Glomerular visceral epithelial cell (primary cell): ENCODE results near the gene RNF157.
"Not testable (repeated sequence)": the region's sequence is repeated elsewhere in the genome, so short reads cannot be mapped to it uniquely, and the experiment has no call there.

Source experiments
- DNase-seq: peaks from one replicate; pipeline ENCODE4 v3.0.0-alpha.2; 2016; ENCODE audit errors: extremely low spot score

The RNF157 gene

DNA sequence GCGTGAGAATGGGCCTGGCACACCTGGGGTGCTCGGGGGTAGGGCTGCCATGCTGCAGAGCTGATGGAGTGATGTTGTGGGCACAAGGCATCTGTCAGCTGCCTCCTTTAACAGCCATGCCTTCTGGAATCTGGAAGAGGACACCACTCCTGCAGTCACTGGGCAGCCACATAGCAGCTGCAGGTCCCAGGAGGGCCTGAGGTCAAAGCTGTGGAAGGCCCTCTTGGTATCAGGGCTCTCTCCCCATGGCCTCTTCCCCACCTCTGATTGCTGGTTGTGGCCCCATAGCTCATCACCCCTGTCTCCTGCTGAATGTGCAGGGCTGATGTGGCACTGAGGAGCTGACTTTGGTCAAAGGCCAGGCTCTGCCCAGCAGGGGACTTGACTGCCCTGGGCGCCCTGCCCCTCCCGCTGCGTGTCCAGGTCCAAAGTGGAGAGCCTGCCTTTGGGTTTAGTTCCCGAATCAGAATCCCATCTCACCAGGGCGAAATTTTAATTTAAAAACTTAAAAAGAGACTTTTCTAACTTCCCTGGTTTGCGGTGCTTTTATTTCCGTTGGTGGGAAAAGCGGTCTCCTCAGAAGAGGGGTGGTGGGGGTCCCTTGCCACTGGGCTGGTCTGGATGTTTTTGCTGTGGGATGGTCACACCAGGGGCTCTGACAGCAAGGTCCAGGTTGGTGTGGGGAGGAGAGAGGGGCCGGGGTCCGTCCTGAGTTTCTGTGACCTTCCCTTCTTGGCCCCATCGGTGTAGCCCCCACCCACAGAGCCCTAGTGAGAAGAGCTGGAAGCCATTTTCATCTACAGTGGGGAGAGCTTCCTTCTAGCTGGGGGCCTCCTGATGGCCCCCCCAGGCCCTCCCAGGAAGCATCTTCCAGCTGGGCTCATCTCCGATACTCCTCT, 30.7 kb upstream of the RNF157 start:
- DNase-seq, result no peak

DNA sequence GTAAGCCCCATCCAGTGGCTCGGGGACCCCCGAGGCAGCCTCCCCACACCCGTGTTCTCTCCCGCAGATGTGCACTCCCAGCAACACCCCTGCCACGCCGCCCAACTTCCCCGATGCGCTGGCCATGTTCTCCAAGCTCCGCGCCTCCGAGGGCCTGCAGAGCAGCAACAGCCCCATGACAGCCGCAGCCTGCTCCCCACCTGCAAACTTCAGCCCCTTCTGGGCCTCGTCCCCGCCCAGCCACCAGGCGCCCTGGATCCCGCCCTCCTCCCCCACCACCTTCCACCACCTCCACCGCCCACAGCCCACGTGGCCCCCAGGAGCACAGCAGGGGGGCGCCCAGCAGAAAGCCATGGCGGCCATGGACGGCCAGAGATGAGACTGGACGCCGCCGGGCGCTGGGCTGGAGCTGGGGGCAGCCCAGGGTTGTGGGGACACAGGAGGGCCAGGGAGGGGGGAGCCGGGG, 29.9 kb upstream of the RNF157 start:
- no peak for DNase-seq

DNA sequence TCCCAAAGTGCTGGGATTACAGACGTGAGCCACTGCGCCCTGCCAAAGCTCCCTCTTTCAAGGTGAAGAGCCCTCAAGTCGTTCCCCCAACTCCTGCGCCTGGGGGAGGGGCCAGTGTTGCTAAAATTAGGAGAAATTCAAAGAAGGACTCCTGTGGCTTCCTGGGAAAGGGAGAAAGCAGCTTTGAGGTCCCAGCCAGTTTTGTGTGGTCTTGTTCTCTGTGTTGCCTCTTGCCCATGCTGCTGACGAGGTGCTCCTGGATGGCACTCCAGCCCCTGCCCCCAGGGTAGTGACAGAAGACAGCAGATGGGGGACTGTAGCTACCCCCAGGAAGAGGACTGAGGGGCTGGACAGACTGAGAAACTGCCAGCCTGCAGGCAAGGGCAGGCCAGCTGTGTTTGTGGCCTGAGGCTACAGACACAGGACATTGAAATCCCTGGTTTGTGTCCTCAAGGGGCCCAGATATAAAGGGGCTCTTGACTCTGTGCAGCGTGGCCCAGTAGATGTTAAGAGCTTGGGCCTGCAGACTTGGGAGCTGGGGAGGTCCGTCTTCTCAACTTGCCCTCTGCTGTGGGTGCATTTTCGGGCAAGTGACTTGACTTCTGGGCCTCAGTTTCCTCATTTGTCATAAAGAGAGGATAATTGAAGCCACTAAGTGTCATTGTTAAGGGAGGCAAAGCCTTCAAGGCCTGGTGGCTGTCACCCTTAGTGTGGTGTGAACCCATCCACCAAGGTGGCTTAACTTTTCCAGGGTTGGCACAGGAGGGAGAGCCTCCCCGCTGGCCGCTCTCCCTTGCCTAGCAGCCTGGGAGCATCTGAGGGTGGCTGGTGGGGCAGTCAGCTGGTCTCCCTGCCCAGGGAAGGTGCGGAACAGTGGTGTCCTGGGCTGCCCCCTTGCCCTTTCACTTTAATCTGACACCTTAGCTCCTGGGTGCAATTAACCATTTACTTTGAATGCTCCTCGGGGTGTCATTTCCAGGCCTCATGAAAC, 29.0 kb upstream of the RNF157 start:
- DNase-seq, result no peak

DNA sequence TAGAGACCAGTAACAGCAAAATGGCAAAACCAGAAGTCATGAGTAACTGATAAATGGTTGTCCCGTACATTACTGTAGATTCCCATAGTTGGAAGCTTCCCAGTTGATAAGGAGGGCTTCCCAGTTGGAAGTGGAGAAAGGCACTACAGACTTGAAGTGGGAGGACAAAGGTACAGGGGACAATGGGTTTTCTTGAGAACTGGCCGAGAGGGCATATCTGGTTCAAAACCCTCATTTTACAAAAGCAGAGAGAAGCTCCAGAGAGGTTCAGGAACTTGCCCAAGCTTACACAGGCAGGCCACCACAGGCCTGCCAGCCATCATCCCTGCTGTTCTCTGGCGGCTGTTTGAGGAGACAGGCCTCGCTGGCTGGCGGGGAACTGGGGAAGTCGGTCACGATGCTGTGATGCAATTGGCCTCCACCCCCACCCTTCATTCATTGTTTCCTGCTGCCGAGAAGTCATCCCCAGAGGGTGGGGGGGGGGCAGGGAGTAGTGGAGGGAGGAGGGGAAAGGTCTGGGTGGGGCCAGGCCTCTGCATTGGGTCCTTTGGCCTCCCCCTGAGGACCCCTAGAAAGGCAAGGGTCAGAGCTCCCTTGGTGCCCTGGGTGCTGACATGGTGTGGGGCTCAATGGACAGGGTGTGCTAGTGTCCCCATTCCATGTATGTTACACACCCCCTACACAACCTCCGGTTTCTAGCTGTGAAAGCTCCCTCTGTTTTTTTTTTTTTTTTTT, 27.9 kb upstream of the RNF157 start:
- no peak for DNase-seq

DNA sequence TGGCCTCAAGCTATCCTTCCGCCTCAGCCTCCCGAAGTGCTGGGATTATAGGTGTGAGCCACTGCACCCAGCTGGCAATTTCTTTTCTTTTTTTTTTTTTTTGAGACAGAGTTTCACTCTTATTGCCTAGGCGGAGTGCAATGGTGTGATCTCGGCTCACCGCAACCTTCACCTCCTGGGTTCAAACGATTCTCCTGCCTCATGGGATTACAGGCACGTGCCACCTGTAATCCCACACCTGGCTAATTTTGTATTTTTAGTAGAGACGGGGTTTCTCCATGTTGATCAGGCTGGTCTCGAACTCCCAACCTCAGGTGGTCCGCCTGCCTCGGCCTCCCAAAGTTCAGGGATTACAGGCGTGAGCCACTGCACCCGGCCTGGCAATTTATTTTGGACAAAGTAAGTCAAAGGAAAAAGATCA, 27.3 kb upstream of the RNF157 start:
- DNase-seq, result not testable (repeated sequence)

DNA sequence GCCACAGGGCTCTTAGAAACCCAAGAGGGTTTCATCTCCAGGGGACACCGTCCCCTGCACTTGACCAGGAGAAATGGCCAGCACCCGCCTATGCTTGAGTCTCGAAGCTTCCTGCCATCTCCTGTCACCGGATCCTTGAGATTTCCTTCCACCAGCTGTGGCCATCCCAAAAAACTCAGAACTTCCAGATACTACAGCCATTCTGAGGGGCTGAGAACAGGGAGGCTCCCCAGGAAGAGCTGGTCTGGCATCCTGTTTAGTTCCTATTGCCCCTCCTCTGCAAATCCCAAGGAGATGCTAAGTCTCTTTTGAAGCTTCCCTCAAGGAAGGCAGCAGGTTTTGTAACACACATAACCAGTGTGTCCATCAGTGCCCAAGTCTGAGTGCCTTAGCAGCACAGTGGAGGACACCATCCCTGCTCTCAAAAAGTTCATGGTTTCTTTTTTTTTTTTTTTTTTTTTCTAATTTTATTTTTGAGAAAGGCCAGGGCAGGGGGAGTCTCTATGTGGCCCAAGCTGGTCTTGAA, 26.8 kb upstream of the RNF157 start:
- DNase-seq, result no peak

DNA sequence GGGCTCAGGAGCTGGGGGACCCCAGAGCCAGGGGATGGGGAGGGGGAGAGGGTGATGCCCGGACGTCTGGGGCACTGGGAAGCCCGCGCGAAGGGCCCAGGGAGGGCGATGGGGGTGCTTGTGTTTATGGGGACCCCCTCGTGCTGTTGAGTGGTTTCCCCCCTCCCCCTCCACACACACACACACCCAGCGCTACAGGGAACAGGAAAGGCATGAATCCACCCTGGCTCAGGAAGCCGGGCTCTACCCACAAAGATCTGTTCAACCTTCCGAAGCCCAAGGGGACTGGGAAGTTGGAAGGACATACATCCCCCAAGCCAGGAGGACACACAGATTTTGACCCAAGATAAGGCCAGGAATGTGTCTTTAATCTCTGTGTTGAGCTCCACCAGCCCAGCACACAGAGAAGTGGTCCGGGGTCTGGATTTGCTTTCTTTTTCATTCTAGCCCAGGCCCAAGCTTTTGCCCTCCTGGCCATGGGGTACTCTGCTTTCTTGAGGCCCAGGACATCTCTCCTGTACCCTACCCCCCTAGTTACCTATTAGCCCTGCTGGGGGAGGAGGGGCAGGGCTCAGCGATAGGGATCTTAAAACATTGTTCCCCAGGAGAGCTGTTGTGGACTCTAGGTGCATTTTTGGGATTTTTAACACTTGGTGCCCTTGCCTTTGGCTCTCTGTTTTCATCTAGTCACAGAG, 26.1 kb upstream of the RNF157 start:
- DNase-seq, result no peak

DNA sequence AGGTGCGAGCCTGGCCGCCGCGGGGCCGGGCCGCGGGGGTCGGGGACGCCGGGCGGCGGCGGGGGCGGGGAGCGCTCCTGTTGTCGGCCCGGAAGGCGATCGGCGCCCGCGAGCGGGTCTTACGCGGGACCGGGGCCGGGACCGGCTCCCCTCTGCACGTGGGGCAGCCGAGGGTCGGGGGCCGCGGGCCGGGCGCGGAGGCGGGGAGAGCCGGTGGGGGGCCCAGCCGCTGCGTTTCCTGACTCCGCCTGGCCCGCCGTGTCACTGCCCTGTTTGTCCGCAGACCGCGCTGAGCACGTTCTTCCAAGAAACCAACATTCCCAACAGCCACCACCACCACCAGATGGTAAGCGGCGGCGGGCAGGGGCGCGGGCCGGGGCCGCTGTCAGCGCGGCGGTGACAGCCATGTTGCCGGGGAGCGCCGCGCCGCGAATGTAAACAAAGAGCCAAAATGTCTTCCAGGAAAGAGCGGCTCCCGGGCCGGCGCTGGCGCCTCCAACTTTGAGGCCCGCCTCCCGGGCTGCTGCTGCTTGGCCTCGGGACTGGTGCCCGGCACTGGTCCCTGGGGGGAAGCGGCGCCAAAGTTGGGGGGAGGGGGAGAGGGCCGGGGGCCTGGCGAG, 25.4 kb upstream of the RNF157 start:
- DNase-seq, result peak; percentile 42

DNA sequence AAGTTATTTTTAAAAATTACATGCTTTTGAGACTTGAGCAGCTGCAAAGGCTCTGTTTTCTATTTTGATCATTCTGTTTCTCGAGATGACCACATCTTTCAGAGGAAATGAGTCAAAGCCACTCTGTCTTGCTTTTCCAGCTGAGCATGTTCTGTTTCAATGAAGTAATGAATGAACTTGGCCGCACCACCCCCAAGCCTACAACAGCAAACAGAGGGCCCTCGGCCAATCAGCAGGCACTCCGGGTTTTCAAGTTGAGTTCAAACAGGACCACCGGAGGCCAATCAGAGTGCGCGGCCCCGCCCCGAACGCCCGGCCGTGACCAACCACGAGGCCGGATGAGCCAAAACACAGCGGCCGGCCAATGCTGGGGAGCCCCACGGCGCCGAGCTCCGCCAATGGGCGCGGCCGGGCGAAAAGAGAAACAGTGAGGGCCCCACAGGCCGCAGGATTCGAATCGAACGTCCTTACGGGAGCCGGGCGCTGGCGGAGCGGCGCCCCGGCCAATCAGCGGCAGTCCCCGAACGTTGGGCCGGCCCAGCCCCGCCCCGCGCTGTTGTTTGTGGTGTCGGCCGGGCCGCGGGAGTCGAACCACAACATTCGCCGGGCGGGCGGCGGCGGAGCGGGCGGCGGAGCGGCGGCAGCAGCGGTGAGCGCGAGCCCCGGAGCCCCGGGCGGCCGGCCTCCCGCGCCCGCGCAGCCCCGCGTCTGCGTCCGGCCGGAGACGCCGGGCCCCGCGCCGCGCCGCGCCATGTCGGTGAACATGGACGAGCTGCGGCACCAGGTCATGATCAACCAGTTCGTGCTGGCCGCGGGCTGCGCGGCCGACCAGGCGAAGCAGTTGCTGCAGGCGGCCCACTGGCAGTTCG, 24.7 kb upstream of the RNF157 start, which contains the start of gene UBALD2:
TSS of gene UBALD2 (plus strand) at position 594 of the 869 bp plus-strand sequence. CDS start at position 752, 158 bp downstream.
- DNase-seq, result peak; percentile 100

DNA sequence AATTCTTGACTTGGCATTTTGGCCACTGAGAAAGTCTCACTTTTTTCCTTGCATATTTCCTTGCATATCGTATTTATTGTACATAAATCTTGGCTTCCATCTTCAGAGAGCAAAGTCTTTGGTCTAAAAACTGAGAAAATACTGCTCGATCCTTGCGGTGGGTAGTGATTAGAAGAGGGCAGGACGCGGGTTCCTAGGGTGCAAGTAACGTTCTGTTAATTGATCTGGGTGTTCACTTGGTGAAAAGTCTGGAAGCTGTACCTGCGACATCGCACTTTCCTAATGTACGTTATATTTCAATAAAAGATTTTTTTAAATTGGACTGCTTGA, 24.1 kb upstream of the RNF157 start:
- DNase-seq, result no peak

DNA sequence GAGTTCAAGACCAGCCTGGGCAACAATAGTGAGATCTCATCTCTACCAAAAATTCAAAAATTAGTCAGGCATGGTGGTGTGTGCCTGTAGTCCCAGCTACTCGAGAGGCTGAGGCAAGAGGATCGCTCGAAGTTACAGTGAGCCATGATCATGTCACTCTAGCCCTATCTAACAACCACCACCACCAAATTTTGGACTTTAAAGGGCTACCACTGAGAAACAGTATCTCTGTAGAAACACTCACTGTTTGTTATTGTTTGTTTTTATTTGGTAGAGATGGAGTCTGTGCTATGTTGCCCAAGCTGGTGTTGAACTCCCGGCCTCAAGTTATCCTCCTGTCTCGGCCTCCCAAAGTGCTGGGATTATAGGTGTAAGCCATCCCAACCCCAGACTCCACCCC, 23.6 kb upstream of the RNF157 start:
- DNase-seq, result no peak

DNA sequence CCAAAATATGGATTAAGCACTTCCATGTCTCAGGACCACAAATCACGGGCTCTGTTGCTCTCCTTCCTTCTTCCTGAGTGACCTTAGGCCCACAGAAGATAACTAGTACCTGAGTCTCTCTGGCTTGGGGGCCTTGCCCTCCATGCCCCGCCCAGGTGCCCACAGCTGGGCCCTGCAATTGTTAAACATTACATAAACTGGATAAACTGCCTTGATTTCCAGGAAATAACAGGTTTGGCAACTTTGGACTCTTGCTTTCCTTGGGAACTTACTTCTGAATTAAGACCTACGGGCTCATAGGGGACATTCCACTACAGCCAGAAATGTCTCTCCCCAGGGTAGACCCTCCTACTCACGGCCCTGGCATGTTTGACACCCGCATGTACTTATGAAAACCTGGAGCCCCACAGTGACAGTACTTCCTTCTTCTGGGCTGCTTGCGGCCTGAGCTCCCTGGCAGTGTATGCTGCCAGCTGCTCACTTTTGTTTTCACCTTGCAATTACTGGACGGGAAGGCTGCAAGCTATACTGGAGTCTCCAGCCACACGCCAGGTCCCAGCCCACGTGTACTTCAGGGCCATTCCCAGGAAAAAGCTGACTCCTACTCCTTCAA, 22.5 kb upstream of the RNF157 start:
- DNase-seq, result peak; percentile 54

DNA sequence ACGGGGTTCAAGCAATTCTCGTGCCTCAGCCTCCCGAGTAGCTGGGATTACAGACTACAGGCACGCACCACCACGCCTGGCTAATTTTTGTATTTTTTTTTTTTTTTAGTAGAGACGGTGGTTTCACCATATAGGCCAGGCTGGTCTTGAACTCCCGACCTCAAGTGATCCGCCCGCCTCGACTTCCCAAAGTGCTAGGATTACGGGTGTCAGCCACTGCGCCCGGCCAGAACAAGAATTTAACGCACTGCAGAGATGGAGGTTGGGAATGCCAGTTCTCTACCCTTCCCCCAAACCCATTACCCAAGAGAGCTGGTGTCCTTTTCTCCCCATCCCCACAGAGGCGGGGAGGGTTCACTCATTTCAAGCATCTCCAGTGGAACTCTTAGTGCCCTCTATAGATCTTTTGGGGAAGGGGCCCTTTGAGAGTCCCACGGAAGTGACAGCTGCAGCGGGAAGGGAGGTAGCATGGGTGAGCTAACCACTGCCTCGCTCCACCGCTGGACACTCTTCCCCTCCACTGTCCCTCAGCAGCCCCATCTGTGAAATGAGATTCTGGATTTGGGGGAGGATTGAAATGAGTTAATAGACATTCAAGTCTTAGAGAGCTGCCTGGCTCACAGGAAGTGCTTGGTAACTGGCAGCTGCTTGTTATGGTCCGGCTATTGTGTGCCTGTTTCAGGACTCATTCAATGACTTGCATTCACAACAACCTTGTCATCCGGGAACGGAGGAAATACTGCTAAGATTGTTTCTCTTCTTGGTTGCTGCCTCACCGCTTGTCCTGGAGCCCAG, 21.3 kb upstream of the RNF157 start:
- DNase-seq, result no peak

DNA sequence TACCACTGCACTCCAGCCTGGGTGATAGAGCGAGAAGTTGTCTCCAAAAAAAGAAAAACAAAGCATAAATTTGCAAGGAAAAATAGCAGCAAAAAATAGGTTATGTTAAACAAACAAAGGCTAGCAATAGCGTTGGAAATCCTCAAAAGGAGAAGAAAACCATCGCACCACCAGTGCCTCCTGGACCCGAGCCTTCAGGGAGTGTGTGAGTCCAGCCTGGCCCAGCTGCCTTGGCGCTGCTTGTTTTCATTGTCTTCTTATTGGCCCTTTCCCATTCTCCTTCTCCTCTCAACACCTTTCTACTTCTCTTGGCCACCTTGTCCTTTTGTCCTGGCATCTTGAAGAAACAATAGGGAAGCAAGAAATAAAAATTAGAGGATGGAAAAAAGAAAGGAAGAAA, 20.4 kb upstream of the RNF157 start:
- no peak for DNase-seq

DNA sequence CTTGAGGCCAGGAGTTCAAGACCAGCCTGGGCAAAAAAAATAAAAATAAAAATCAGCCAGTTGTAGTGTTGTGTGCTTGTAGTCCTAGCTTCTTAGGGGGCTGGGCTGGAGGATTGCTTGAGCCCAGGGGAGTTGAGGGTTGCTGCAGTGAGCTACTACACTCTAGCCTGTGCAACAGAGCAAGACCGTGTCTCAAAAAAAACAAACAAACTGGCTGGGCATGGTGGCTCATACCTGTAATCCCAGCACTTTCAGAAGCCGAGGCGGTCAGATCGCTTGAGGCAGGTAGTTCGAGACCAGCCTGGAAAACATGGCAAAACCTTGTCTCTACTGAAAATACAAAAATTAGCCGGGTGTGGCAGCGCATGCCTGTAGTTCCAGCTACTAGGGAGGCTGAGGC, 19.9 kb upstream of the RNF157 start:
- DNase-seq, result no peak

DNA sequence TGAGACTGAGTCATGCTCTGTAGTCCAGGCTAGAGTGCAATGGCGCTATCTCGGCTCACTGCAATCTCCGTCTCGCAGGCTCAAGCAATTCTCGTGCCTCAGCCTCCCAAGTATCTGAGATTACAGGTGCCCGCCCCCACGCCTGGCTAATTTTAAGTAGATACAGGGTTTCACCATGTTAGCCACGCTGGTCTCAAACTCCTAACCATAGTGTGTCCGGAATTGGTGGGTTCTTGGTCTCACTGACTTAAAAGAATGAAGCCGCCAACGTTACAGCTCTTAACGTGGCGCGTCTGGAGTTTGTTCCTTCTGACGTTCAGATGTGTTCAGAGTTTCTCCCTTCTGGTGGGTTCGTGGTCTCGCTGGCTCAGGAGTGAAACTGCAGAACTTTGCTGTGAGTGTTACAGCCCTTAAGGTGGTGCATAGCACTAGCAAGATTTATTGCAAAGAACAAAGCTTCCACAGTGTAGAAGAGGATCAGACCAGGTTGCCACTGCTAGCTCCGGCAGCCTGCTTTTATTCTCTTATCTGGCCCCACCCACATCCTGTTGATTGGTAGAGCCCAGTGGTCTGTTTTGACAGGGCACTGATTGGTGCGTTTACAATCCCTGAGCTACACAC, 16.2 kb upstream of the RNF157 start:
- not testable (repeated sequence) for DNase-seq

DNA sequence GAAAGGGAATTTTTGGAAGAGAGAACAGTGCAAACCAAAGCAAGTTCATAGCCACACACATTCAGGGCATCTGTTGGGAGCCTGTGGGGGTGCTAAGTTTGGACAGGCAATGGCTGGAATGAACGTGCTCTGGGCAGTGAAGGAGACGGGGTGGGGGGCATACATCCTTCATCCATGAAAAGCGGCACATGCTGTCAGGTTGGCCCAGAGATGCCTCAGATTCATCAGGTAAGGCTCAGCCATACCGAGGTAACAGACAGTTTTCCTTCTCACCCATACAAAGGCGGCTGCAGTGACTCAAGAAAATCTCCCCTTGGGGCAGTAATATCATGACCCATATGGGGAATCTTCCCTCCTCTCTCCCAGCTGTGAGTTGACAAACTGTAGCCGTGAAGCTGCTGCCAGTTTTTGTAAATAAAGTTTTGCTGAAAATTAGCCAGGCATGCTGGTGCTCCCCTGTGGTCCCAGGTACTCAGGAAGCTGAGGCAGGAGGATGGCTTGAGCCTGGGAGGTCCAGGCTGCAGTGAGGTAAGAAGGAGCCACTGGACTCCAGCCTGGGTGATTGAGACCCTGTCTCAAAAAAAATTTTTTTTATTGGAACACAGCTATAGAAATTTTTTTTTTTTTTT, 15.6 kb upstream of the RNF157 start:
- DNase-seq, result no peak
